Kidney (tissue), 14 donors: ENCODE data around the gene BABAM2. TPM values are rescaled to one million over a fixed set of nuclear protein-coding genes. Genes with fewer than 3 reads are reported as not detected.

Source experiments
- DNase-seq, 5 donors: peaks; one replicate each; pipeline ENCODE4 v3.0.0-alpha.2; 2013 to 2020
- FAIRE-seq: peaks from 2 replicates; lab custom pipeline; 2012; peaks lifted over from hg19 to GRCh38; lab: Jason Lieb, UNC
- H3K27ac ChIP-seq, 2 donors: one replicate each; pipeline ENCODE4 v1.7.0; 2013; ENCODE audit warnings: low read depth in 2 of 2, low read length in 2 of 2, inconsistent platforms in 1 of 2
- H3K27me3 ChIP-seq: one replicate; pipeline ENCODE4 v1.7.1; 2013; ENCODE audit warnings: low read length, inconsistent platforms; ENCODE audit not compliant: control insufficient read depth, insufficient read depth
- H3K36me3 ChIP-seq, 3 donors: one replicate each; pipeline versions ENCODE4 v1.7.0 to v1.7.1; 2013; ENCODE audit warnings: low read length in 3 of 3, control low read depth in 1 of 3, inconsistent platforms in 1 of 3; ENCODE audit not compliant: insufficient read depth in 3 of 3, control insufficient read depth in 2 of 3
- H3K4me1 ChIP-seq, 3 donors: one replicate each; pipeline versions ENCODE4 v1.7.0 to v1.7.1; 2013; ENCODE audit warnings: low read length in 3 of 3, inconsistent platforms in 1 of 3, low read depth in 1 of 3; ENCODE audit not compliant: control insufficient read depth in 2 of 3, insufficient read depth in 2 of 3
- H3K4me3 ChIP-seq, 3 donors: one replicate each; pipeline versions ENCODE4 v1.7.0 to v1.8.1; 2013; ENCODE audit warnings: low read length in 3 of 3, control low read depth in 1 of 3, inconsistent platforms in 1 of 3
- H3K9ac ChIP-seq, 3 donors: one replicate each; pipeline versions ENCODE4 v1.7.0 to v1.7.1; 2013; ENCODE audit warnings: low read length in 3 of 3, control low read depth in 1 of 3, inconsistent platforms in 1 of 3
- H3K9me3 ChIP-seq, 3 donors: one replicate each; pipeline versions ENCODE4 v1.7.0 to v1.7.1; 2013; ENCODE audit warnings: low read length in 3 of 3, control low read depth in 1 of 3, inconsistent platforms in 1 of 3; ENCODE audit not compliant: control insufficient read depth in 2 of 3, insufficient read depth in 1 of 3
- CTCF ChIP-seq: IDR thresholded peaks from 3 replicates; pipeline ENCODE4 v1.5.1; 2012; ENCODE audit warnings: mild to moderate bottlenecking, moderate library complexity, borderline replicate concordance; ENCODE audit not compliant: insufficient read depth; ENCODE audit errors: extremely low read depth
- intact Hi-C: fragments of 100-400 bp; cut with DNase I; formaldehyde crosslinking; loops from one replicate; pipeline ENCODE4 v1.11.1; 2022
- polyA plus RNA-seq: library from polyadenylated mRNA; stranded (reverse); fragments of 350-450 nt; fragmentation: Illumina TruSeq; extraction: RNeasy Lipid Tissue Mini Kit (QIAGEN cat#74804); gene quantifications from one replicate; pipeline ENCODE4 v1.2.3, GENCODE V29; 2014; ENCODE audit warnings: low read depth, low replicate concordance; ENCODE audit not compliant: insufficient read depth
- total RNA-seq: library from RNA; stranded (reverse); fragmentation: NEBNext Ultra II Directional; extraction: Animal tissue kit (Norgen Biotek cat#: 25700); gene quantifications from one replicate; pipeline ENCODE4 v1.2.1, GENCODE V29; 2021
- donor health status: control.
- donor health status: control.
- donor health status: control.
- donor health status: control.
- donor health status: control.
- donor health status: DM: yes; HTN: yes; CAD: no.
- donor health status: Normal renal cell carcinoma (clear cell type).

BABAM2 gene
- total and polyA plus RNA-seq, 2 donors from 2014 or later = 68.4 to 74.1 TPM

GRCh38 chr2:27909901-27910300 lies 19.4 kb downstream of the BABAM2 start:
- Histone ChIP-seq H3K36me3 (no peaks in the 10 kb centered on the region), H3K4me3 (no peak overlapping the region), H3K4me1 (peaks cover 0 to 12% (median 2%) of the 10 kb centered on the region in 3 donors), H3K9me3 (no peaks in the 10 kb centered on the region), H3K27ac (no peak overlapping the region), H3K27me3 (no peaks in the 10 kb centered on the region), H3K9ac (no peak overlapping the region)
- no peak for DNase-seq
- intact Hi-C loops = no loop called here
- FAIRE-seq = no peak
- no peak for TF ChIP-seq CTCF

- TF ChIP-seq CTCF = no peak
- no peaks in the 10 kb centered on the region for H3K36me3 ChIP-seq
- H3K9ac ChIP-seq = no peak overlapping the region
- no peaks in the 10 kb centered on the region for H3K9me3 ChIP-seq
- H3K27ac ChIP-seq = no peak overlapping the region
- FAIRE-seq (no peak), DNase-seq (no peak)
- H3K27me3 ChIP-seq = no peaks in the 10 kb centered on the region
- H3K4me1 ChIP-seq = peaks cover 0 to 19% (median 8%) of the 10 kb centered on the region in 3 donors
- intact Hi-C loops = no loop called here
- H3K4me3 ChIP-seq = no peak overlapping the region
Observed at GRCh38 chr2:27911458-27912210, 21.1 kb downstream of the BABAM2 start.

- DNase-seq (no peak), FAIRE-seq (no peak)
- no peak overlapping the region for H3K4me3 ChIP-seq
- H3K4me1 ChIP-seq = peaks cover 0 to 19% (median 8%) of the 10 kb centered on the region in 3 donors
- H3K9me3 ChIP-seq = no peaks in the 10 kb centered on the region
- no peaks in the 10 kb centered on the region for H3K36me3 ChIP-seq
- TF ChIP-seq CTCF = no peak
- H3K27ac ChIP-seq = no peak overlapping the region
- no peaks in the 10 kb centered on the region for H3K27me3 ChIP-seq
- intact Hi-C loops = no loop called here
- H3K9ac ChIP-seq = no peak overlapping the region
Observed at GRCh38 chr2:27912512-27912911, 22.0 kb downstream of the BABAM2 start.
